AG09309 (cell line): ENCODE data around the gene ERFE.

Experiments used
- DNase-seq: peaks from one replicate; pipeline ENCODE4 v3.0.0-alpha.2; 2010; ENCODE audit warnings: low read depth
- H3K4me3 ChIP-seq: 2 replicates; pipeline ENCODE4 v1.5.1; 2011; ENCODE audit warnings: mild to moderate bottlenecking, low read depth, low read length, moderate library complexity; ENCODE audit not compliant: control insufficient read depth
- TF ChIP-seq, protein P1 (sequence below): IDR thresholded peaks from 2 replicates; pipeline ENCODE4 v1.5.1; 2011; ENCODE audit warnings: mild to moderate bottlenecking, low read depth, low read length, inconsistent platforms; ENCODE audit not compliant: insufficient read depth, control insufficient read depth; ENCODE audit errors: missing control alignments

ERFE gene

DNA sequence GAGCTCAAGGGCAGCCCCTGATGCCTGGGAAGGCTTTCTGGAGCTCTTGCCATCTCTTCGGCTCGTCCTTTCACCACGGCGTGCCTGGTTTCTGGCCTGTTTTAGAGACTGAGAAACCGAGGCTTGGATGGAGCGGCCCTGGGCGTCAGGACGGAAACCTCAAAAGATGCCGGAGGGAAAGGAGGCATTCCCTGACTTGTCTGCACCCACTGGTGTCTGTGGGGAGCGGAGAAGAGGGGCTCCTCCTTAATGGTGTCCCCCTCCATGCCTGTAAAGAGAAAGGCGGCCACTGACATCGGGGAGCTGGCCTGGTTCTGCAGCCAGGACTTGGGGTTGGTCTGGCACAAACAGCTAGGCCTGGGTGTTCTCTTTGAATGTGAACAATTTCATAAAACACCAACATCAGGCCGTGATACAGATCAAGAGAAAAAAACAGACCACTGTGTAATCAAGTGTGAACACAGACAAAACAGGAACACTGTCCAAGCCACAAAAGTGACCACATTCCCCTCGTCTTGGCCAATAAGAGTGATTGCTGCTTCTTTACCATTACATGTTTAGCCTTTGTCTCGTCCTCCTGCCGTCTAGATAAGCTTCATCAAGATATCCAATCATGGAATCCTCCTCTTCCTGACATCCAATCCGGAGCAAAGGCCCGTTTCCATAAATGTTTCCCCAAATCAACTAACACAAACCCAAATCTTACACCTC, 45.4 kb downstream of the ERFE start:
- no peak for DNase-seq
- TF ChIP-seq, protein P1, sequence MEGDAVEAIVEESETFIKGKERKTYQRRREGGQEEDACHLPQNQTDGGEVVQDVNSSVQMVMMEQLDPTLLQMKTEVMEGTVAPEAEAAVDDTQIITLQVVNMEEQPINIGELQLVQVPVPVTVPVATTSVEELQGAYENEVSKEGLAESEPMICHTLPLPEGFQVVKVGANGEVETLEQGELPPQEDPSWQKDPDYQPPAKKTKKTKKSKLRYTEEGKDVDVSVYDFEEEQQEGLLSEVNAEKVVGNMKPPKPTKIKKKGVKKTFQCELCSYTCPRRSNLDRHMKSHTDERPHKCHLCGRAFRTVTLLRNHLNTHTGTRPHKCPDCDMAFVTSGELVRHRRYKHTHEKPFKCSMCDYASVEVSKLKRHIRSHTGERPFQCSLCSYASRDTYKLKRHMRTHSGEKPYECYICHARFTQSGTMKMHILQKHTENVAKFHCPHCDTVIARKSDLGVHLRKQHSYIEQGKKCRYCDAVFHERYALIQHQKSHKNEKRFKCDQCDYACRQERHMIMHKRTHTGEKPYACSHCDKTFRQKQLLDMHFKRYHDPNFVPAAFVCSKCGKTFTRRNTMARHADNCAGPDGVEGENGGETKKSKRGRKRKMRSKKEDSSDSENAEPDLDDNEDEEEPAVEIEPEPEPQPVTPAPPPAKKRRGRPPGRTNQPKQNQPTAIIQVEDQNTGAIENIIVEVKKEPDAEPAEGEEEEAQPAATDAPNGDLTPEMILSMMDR: no peak
- H3K4me3 ChIP-seq: peak overlapping the region; percentile 17

DNA sequence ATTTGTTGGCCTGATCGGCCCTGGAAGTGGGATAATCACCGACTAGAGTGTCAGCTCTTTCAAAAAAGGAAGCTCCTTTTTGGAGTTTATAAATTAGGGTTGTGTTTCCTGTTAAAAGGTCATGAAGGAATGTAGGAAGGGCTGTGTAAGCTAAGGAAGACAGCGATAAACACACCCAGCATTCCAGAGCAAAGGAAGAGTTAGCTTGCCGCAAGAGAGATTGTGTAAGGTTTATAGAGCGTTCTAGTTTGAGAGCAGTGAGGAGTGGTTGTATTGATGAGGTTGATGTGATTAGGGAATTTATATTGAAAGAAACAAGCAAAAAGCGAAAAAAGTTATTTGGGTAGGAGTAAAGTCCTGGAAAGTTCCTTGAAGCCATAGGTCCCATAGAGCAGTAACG, 48.2 kb downstream of the ERFE start:
- no peak overlapping the region for H3K4me3 ChIP-seq
- TF ChIP-seq, protein P1: no peak
- DNase-seq: no peak

DNA sequence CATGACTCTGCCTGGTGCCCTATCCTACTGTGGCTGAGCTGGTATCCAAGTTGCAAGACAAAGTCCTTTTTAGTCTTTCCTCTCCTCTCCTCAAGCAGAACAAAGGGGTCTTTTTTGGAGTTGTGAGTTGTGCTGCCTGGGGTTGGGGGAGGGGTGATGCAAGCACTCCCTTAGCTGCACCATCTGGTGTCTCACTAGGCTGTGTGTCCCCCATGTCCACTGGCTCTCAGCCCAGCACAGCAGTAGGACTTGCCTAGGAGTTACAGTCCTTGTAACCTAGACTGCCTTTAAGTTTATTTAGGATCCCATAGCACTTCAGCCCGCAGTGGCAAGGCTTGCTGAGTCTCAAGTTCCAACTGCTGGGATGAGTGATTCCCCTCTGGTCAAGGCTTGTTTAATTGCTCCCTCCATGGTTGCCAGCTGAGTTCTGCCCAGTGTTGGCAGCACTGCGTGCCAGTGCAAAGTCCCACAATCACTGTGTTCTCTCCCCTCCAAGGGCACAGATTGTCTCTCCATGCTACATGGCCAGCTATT, 57.9 kb downstream of the ERFE start:
- TF ChIP-seq, protein P1: no peak
- no peak overlapping the region for H3K4me3 ChIP-seq
- DNase-seq: no peak
